PC-9 (cell line): ENCODE data around the gene PSMB5.

Experiments
- CTCF ChIP-seq: fragments of 200-600 bp; sonication (generic); conservative IDR thresholded peaks from 2 replicates; pipeline ENCODE4 v1.6.1; 2017; ENCODE audit warnings: mixed run types, antibody characterized with exemption, mild to moderate bottlenecking, moderate library complexity
- EZH2 ChIP-seq: fragments of 200-600 bp; sonication (generic); IDR thresholded peaks from 2 replicates; pipeline ENCODE4 v1.8.0; 2017; ENCODE audit warnings: antibody characterized with exemption, low read depth

- no peak for TF ChIP-seq CTCF
- no peak for TF ChIP-seq EZH2
Observed at GRCh38 chr14:22995889-22996625, 38.6 kb downstream of the PSMB5 start.
